Breast epithelium (tissue), 3 donors: Measurements from ENCODE around the gene GBP7.

Experiments used
- CTCF ChIP-seq, 3 donors: fragments of 450-650 bp; IDR thresholded peaks; one replicate each; pipeline ENCODE4 v1.5.1; 2016 to 2017; ENCODE audit warnings: antibody characterized with exemption in 3 of 3, mild to moderate bottlenecking in 3 of 3, moderate library complexity in 3 of 3
- POLR2A ChIP-seq: fragments of 450-650 bp; IDR thresholded peaks from one replicate; pipeline ENCODE4 v1.6.1; 2016; ENCODE audit warnings: antibody characterized with exemption, mild to moderate bottlenecking, moderate library complexity

- TF ChIP-seq CTCF (IDR thresholded peaks at IDR 0.05) (no peak), POLR2A (no peak)
Measured at GRCh38 chr1:89147678-89148658, 27.8 kb downstream of the GBP7 start.
